ENCODE data around the gene SLX4.

The SLX4 gene

DNA sequence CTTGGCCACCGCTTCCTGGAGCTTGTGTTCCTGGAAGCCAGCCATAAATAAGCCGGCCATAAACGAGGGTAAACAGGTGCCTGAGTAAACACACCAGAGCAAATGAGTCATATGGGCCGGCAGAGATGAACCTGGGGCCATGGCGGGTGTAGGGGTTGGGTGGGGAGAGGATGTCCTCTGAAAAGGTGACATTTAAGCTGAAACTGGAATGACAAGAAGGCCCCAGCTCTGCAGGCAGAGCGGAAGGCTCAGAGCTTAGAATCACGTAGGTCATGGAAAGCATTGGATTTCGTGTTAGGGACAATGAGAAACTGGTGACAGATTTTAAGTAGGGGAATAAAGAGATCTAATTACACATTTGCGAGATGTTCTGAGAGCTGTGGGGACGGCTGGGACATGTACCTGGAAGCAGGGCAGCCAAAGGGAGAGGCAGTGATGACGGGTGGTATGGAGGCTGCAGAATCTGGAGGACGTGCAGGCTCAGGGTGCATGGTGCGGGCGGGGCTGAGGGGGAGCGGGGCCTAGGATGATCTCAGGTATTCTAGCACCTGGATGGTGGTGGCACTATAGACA, 35.0 kb upstream of the SLX4 start:
- peaks cover 17% of the 10 kb centered on the region for H3K4me1 ChIP-seq (ENCODE audit: insufficient read depth, low read length)
- H3K36me3 ChIP-seq (ENCODE audit: insufficient read depth, low read length): no peaks in the 10 kb centered on the region; the same call in 1 of the 2 replicates
- no peak overlapping the region for H3K9ac ChIP-seq (ENCODE audit: low read depth, low read length)
- no peaks in the 10 kb centered on the region for H3K9me3 ChIP-seq (ENCODE audit: control insufficient read depth, insufficient read depth, low read length)

DNA sequence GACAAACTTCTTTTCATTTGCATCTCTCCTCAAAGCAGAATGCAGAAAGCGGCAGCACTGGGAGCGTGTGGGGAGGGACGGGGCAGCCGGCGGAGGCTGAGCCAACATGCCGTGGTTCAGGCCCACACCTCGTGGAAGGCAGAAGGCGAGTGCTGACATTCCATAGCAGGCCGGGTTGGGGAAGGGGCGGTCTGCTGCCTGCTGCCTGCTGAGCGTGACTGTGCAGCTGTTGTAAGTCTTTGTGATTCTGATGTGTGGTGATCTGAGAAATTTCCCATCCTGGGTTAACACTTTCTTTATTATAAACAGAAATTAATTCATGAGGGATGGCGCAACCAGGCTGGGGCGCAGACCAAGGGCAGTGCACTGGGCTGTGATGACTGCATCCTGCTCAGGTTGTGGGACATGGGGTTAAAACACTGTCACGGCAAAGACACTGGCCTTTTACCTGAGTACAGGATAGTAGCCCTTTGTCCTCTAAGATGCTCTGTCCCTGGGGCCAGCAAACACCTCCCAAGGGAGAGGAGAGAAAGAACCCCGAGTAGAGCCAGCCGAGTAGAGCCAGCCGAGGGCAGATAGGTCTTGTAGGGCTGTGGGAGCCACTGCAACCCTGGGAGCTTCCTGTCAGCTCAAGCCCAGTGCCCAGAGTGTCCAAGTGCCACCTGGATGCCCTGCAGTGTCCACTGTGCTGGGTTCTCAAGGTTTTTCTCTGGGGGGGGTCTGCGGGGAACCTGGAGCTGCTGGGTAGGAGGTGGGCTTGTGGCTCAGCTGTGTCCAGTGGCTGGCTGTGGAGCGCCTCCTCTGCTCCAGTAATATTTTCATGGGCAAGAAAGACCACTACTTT, 34.3 kb upstream of the SLX4 start:
- Histone ChIP-seq H3K9ac (ENCODE audit: low read depth, low read length) (no peak overlapping the region), H3K36me3 (ENCODE audit: insufficient read depth, low read length) (no peaks in the 10 kb centered on the region; the same call in 1 of the 2 replicates), H3K9me3 (ENCODE audit: control insufficient read depth, insufficient read depth, low read length) (no peaks in the 10 kb centered on the region), H3K4me1 (ENCODE audit: insufficient read depth, low read length) (peaks cover 17% of the 10 kb centered on the region)

DNA sequence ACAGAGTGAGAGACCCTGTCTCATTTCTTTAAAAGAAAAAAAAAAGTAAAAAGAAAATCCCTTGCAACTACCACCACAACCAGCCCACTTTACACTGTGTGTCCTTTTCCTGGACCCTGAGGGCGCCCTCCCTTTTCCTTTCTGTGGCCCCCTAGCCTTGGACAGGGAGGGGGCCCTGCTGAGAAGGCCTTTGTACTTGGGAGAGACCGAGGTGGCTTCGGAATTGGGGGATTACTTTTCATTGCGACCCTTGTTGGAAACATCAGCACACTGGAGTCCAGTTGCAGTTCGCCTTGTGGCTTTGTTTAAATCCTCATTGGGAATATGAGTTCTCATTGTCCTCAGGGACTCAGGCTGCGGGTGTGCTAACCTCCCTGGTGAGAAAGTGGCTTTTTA, 33.7 kb upstream of the SLX4 start:
- H3K36me3 ChIP-seq (ENCODE audit: insufficient read depth, low read length): no peaks in the 10 kb centered on the region; the same call in 1 of the 2 replicates
- peaks cover 17% of the 10 kb centered on the region for H3K4me1 ChIP-seq (ENCODE audit: insufficient read depth, low read length)
- H3K9ac ChIP-seq (ENCODE audit: low read depth, low read length): no peak overlapping the region
- no peaks in the 10 kb centered on the region for H3K9me3 ChIP-seq (ENCODE audit: control insufficient read depth, insufficient read depth, low read length)

- no peak overlapping the region for H3K9ac ChIP-seq (ENCODE audit: low read depth, low read length)
These were observed 31.8 kb upstream of the SLX4 start for GRCh38 chr16:3643095-3643730.

GRCh38 chr16:3642397-3643094, 31.1 kb upstream of the SLX4 start:
- Histone ChIP-seq H3K4me1 (ENCODE audit: insufficient read depth, low read length) (peaks cover 26% of the 10 kb centered on the region), H3K36me3 (ENCODE audit: insufficient read depth, low read length) (no peaks in the 10 kb centered on the region), H3K9ac (ENCODE audit: low read depth, low read length) (no peak overlapping the region), H3K9me3 (ENCODE audit: control insufficient read depth, insufficient read depth, low read length) (no peaks in the 10 kb centered on the region)

More at GRCh38 chr16:3643095-3643730, 31.8 kb upstream of the SLX4 start:
- Histone ChIP-seq H3K4me1 (ENCODE audit: insufficient read depth, low read length) (peaks cover 23% of the 10 kb centered on the region), H3K9me3 (ENCODE audit: control insufficient read depth, insufficient read depth, low read length) (no peaks in the 10 kb centered on the region), H3K36me3 (ENCODE audit: insufficient read depth, low read length) (no peaks in the 10 kb centered on the region)

DNA sequence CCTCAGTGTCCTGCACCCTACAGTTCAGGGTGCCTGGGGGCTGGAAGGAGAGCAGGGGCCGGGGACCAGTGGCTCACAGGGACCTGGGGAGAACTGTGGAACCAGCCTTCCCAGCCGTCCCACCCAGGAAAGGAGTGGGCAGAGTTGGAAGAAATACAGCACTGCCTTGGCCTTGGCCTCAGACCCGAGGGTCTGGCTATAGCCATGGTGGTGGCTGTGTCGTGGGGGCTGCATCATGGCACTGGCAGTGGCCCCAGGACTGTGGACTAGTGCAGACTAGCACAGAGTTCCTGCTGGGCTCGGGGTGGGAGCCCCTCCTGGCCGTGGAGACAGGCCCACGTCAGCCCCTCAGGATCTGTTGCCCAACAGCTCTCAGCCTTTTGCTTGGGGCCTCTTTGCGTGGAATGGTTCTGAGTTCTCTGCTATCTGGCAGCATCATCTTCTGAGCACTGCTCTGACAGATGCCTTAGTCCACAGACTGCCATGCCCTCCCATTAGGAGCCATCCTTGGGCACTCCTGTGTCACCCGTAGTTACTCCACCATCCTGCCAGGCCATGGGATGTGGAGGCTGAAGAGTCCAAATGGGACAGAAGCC, 30.5 kb upstream of the SLX4 start:
- no peaks in the 10 kb centered on the region for H3K9me3 ChIP-seq (ENCODE audit: control insufficient read depth, insufficient read depth, low read length)
- H3K36me3 ChIP-seq (ENCODE audit: insufficient read depth, low read length): no peaks in the 10 kb centered on the region
- H3K4me1 ChIP-seq (ENCODE audit: insufficient read depth, low read length): peaks cover 33% of the 10 kb centered on the region
- H3K9ac ChIP-seq (ENCODE audit: low read depth, low read length): no peak overlapping the region

- no peak overlapping the region for H3K9ac ChIP-seq (ENCODE audit: low read depth, low read length)
- H3K9me3 ChIP-seq (ENCODE audit: control insufficient read depth, insufficient read depth, low read length): no peaks in the 10 kb centered on the region
- no peaks in the 10 kb centered on the region for H3K36me3 ChIP-seq (ENCODE audit: insufficient read depth, low read length)
- peaks cover 25% of the 10 kb centered on the region for H3K4me1 ChIP-seq (ENCODE audit: insufficient read depth, low read length)
These were observed 29.5 kb upstream of the SLX4 start for GRCh38 chr16:3640632-3641501.

GRCh38 chr16:3640207-3640606, 28.8 kb upstream of the SLX4 start:
- Histone ChIP-seq H3K4me1 (ENCODE audit: insufficient read depth, low read length) (peaks cover 19% of the 10 kb centered on the region), H3K9ac (ENCODE audit: low read depth, low read length) (no peak overlapping the region), H3K9me3 (ENCODE audit: control insufficient read depth, insufficient read depth, low read length) (no peaks in the 10 kb centered on the region), H3K36me3 (ENCODE audit: insufficient read depth, low read length) (no peaks in the 10 kb centered on the region)

DNA sequence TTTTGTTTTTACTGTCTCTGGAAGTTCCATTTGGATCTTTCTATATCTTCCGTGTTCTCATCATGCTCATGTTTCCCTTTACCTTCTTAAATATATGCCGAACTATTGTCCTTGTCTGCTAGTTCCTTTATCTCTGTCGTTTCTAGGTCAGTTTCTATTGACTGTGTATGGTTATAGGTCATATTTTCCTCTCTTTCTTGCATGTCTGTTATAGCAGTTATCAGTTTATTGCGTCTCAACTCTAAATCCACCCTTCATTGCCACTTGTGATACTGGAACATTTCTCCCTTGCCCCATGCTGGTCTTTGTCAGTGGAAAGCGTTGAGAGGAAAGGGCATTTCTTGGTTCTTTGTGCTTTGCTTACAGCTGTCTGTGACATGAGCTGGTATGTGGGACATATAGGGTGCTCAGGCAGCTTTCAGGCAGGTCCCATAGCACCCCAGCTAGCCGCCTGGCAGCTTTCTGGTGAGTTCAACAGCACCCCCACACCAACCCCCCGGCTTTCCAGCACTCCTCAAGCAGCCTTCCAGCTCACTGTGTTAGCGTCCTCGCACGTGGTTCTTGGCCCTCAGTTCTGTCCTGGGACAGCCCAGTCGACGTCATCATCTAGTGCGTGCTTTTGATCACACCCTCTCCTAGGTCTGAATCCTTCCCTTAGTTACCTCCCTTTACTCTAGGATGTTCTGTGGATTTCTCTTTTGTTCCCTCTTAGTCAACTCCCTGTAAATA, 27.7 kb upstream of the SLX4 start:
- no peaks in the 10 kb centered on the region for H3K9me3 ChIP-seq (ENCODE audit: control insufficient read depth, insufficient read depth, low read length)
- no peak overlapping the region for H3K9ac ChIP-seq (ENCODE audit: low read depth, low read length)
- peaks cover 16% of the 10 kb centered on the region for H3K4me1 ChIP-seq (ENCODE audit: insufficient read depth, low read length)
- no peaks in the 10 kb centered on the region for H3K36me3 ChIP-seq (ENCODE audit: insufficient read depth, low read length)

- no peak overlapping the region for H3K9ac ChIP-seq (ENCODE audit: low read depth, low read length)
- no peaks in the 10 kb centered on the region for H3K9me3 ChIP-seq (ENCODE audit: control insufficient read depth, insufficient read depth, low read length)
- H3K4me1 ChIP-seq (ENCODE audit: insufficient read depth, low read length): peaks cover 16% of the 10 kb centered on the region
- H3K36me3 ChIP-seq (ENCODE audit: insufficient read depth, low read length): no peaks in the 10 kb centered on the region
These were observed 26.0 kb upstream of the SLX4 start for GRCh38 chr16:3637371-3637923.

DNA sequence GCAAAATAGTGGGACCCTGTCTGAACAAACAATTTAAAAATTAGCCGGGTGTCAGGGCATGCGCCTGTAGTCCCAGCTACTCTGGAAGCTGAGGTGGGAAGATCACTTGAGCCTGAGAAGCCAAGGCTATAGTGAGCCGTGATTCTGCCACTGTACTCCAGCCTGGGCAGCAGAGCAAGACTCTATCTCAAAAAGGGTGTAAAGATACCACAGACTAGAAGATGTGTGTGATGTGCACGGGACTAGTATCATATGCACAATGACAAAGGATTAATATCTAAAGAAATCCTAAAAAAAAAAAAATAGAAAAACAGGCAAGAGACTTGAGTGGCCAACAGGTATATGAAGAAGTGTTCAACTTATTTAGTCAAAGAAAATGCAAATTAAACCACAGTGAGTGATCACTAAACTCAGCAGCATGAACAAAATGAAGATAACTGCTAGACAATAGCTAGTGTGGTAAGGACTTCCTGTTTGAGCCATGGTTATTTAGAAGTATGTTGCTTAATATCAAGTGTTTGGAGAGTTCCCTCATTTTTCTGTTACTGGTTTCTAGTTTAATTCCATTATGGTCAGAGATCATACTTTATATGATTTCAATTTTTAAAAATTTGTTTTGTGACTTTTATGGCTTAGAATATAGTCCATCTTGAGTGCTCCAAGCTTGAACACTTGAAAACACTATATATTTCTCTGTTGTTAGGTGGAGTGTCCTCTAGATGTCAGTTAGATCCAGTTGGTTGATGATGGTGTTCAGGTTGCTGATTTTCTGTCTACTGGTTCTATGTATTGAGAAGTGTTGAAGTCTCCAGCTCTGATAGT, 14.7 kb upstream of the SLX4 start:
- Histone ChIP-seq H3K36me3 (ENCODE audit: insufficient read depth, low read length) (no peaks in the 10 kb centered on the region), H3K4me1 (ENCODE audit: insufficient read depth, low read length) (no peaks in the 10 kb centered on the region), H3K9me3 (ENCODE audit: control insufficient read depth, insufficient read depth, low read length) (no peaks in the 10 kb centered on the region), H3K9ac (ENCODE audit: low read depth, low read length) (no peak overlapping the region)

GRCh38 chr16:3625331-3625730, 13.9 kb upstream of the SLX4 start:
- Histone ChIP-seq H3K9ac (ENCODE audit: low read depth, low read length) (no peak overlapping the region), H3K36me3 (ENCODE audit: insufficient read depth, low read length) (no peaks in the 10 kb centered on the region), H3K9me3 (ENCODE audit: control insufficient read depth, insufficient read depth, low read length) (no peaks in the 10 kb centered on the region), H3K4me1 (ENCODE audit: insufficient read depth, low read length) (no peaks in the 10 kb centered on the region)
